OCI-LY3 (cell line): ENCODE results near the gene SURF4.

ENCODE experiments used
- EZH2phosphoT487 ChIP-seq: fragments of 200-600 bp; shearing (Covaris generic); IDR thresholded peaks from 2 replicates; pipeline ENCODE4 v1.6.1; 2018; ENCODE audit warnings: antibody characterized with exemption, mixed run types, low read depth
- TF ChIP-seq, protein P1 (sequence below): fragments of 200-600, 300-600 bp; sonication (generic); IDR thresholded peaks from 2 replicates; pipeline ENCODE4 v1.5.1; 2014; ENCODE audit warnings: antibody characterized with exemption, low read length, low read depth

DNA sequence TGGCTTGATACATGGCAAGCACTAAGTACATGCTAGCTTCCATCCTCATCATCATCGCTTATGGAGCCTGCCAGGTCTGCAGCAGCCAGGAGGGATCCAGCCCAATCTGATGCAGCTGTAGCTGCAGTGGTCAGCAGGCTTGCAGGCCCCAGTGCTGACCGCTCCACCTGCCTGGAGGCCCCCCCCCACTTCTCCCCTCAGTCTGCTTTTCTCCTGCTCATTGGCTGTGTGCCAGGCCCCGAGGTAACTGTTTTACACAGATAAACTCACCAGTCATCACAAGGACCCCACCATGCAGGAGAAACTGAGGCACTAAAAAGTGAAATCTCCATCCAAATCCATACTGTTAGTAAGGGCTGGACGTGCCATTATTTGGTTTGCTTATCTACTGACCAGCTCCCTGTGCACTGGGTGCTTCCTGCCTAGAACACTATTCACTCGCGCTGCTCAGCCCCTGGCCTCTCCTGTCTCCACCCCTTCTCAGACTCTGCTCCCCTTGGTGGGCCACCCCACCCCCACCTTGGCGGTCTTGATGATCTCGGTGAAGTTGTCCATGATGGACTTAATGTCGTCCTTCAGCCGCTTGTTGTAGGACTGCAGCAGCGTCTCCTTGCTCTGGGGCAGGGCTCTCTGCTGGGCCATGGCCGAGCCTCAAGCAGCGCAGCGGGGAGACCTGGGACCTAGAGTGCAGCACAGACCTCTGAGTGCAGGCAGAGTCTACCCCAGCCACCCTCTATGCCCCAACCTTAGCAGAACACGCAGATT is 29.7 kb downstream of the SURF4 start:
- TF ChIP-seq, protein P1, sequence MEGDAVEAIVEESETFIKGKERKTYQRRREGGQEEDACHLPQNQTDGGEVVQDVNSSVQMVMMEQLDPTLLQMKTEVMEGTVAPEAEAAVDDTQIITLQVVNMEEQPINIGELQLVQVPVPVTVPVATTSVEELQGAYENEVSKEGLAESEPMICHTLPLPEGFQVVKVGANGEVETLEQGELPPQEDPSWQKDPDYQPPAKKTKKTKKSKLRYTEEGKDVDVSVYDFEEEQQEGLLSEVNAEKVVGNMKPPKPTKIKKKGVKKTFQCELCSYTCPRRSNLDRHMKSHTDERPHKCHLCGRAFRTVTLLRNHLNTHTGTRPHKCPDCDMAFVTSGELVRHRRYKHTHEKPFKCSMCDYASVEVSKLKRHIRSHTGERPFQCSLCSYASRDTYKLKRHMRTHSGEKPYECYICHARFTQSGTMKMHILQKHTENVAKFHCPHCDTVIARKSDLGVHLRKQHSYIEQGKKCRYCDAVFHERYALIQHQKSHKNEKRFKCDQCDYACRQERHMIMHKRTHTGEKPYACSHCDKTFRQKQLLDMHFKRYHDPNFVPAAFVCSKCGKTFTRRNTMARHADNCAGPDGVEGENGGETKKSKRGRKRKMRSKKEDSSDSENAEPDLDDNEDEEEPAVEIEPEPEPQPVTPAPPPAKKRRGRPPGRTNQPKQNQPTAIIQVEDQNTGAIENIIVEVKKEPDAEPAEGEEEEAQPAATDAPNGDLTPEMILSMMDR = no peak
- no peak for TF ChIP-seq EZH2phosphoT487
